ENCODE data around the gene NDUFAF7. TPM values are rescaled to one million over a fixed set of nuclear protein-coding genes. Genes with fewer than 3 reads are reported as not detected.

Gene NDUFAF7
- total RNA-seq: 14.0 and 15.9 TPM in 2 replicates

GRCh38 chr2:37231241-37232130 is at the start of gene NDUFAF7, which contains the start of gene CEBPZ:
TSS of gene NDUFAF7 (plus strand) at chr2:37231658. CDS start at chr2:37231706, 48 bp downstream.
TSS of gene CEBPZ (minus strand) at chr2:37231596. CDS start at chr2:37231567, 29 bp downstream.

GRCh38 chr2:37188570-37188969 is 42.9 kb upstream of the NDUFAF7 start, which contains the start of gene SULT6B1:
TSS of gene SULT6B1 (minus strand) at chr2:37188670. CDS start at chr2:37188640, 30 bp downstream.

GRCh38 chr2:37196320-37197195 is 34.9 kb upstream of the NDUFAF7 start, which contains the start of gene CEBPZOS:
TSS of gene CEBPZOS (plus strand) at chr2:37196496. CDS start at chr2:37199705, 3,209 bp downstream.

Other genes starting within 250 kb of the NDUFAF7 start
- 13.8 and 13.9 TPM in 2 replicates for gene HEATR5B, start 147.3 kb upstream of the NDUFAF7 start, total RNA-seq
- 3.2 and 3.7 TPM in 2 replicates for gene GPATCH11, start 147.1 kb upstream of the NDUFAF7 start, total RNA-seq
- 13.4 and 21.9 TPM in 2 replicates for gene EIF2AK2, start 74.7 kb upstream of the NDUFAF7 start, total RNA-seq
- gene SULT6B1, start 43.0 kb upstream of the NDUFAF7 start, total RNA-seq: not detected in 2 replicates
- gene CEBPZOS, start 35.2 kb upstream of the NDUFAF7 start, total RNA-seq: 6.5 and 15.4 TPM in 2 replicates
- gene CEBPZ, start 62 bp upstream of the NDUFAF7 start, total RNA-seq: 41.5 and 54.3 TPM in 2 replicates
- 44.3 and 46.2 TPM in 2 replicates for gene PRKD3, start 93.2 kb downstream of the NDUFAF7 start, total RNA-seq
- gene QPCT, start 113.0 kb downstream of the NDUFAF7 start, total RNA-seq: 1.9 and 8.8 TPM in 2 replicates

Measured in bronchial smooth muscle cell (primary cell).